ENCODE results near the gene RGS7.

- TF ChIP-seq CTCF (conservative IDR thresholded peaks at IDR 0.05; ENCODE audit: low read depth, low read length), result no peak
- no peak for TF ChIP-seq ELK1 (IDR thresholded peaks at IDR 0.05; ENCODE audit: borderline replicate concordance, low read depth, low read length)
- TF ChIP-seq, protein P1, sequence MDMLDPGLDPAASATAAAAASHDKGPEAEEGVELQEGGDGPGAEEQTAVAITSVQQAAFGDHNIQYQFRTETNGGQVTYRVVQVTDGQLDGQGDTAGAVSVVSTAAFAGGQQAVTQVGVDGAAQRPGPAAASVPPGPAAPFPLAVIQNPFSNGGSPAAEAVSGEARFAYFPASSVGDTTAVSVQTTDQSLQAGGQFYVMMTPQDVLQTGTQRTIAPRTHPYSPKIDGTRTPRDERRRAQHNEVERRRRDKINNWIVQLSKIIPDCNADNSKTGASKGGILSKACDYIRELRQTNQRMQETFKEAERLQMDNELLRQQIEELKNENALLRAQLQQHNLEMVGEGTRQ (IDR thresholded peaks at IDR 0.05; ENCODE audit: low read depth, low read length), result no peak
- TF ChIP-seq CEBPB (IDR thresholded peaks at IDR 0.05; ENCODE audit: low read depth, low read length), result no peak
Measured at GRCh38 chr1:240941701-240942370, 415.2 kb downstream of the RGS7 start.

Measured in IMR-90 (cell line).